ENCODE data around the gene IGFN1. TPM values are rescaled to one million over a fixed set of nuclear protein-coding genes. Genes with fewer than 3 reads are reported as not detected.

The IGFN1 gene
- total RNA-seq, 3 donors from 2014 or later = 0.03 to 0.32 (median 0.10) TPM

GRCh38 chr1:201267481-201268229, 77.0 kb downstream of the IGFN1 start:
- Histone ChIP-seq H3K9me3 (no peaks in the 10 kb centered on the region), H3K4me3 (no peak overlapping the region), H3K36me3 (ENCODE audit: low read depth) (no peaks in the 10 kb centered on the region), H3K4me1 (ENCODE audit: low read depth) (no peaks in the 10 kb centered on the region)
- ATAC-seq (no peak), DNase-seq (no peak)
- TF ChIP-seq CTCF (IDR thresholded peaks at IDR 0.05) = no peak
- intact Hi-C loops (cut with DNase I, micrococcal nuclease) = no loop called here

- ATAC-seq (peak; percentile 72), DNase-seq (no peak)
- Histone ChIP-seq H3K36me3 (ENCODE audit: low read depth) (no peaks in the 10 kb centered on the region), H3K9me3 (no peaks in the 10 kb centered on the region), H3K4me3 (no peak overlapping the region), H3K4me1 (ENCODE audit: low read depth) (no peaks in the 10 kb centered on the region)
- no peak for TF ChIP-seq CTCF (IDR thresholded peaks at IDR 0.05)
- intact Hi-C loops (cut with DNase I, micrococcal nuclease) = no loop called here
These were observed 78.1 kb downstream of the IGFN1 start for GRCh38 chr1:201268604-201269151.

- Histone ChIP-seq H3K4me3 (no peak overlapping the region), H3K36me3 (ENCODE audit: low read depth) (no peaks in the 10 kb centered on the region), H3K4me1 (ENCODE audit: low read depth) (no peaks in the 10 kb centered on the region), H3K9me3 (no peaks in the 10 kb centered on the region)
- no peak for TF ChIP-seq CTCF (IDR thresholded peaks at IDR 0.05)
- ATAC-seq (no peak), DNase-seq (no peak)
- intact Hi-C loops (cut with DNase I, micrococcal nuclease) = no loop called here
These were observed 78.7 kb downstream of the IGFN1 start for GRCh38 chr1:201269281-201269680.

- no peak for TF ChIP-seq CTCF (IDR thresholded peaks at IDR 0.05)
- ATAC-seq (no peak), DNase-seq (no peak)
- Histone ChIP-seq H3K9me3 (no peaks in the 10 kb centered on the region), H3K36me3 (ENCODE audit: low read depth) (no peaks in the 10 kb centered on the region), H3K4me1 (ENCODE audit: low read depth) (no peaks in the 10 kb centered on the region), H3K4me3 (no peak overlapping the region)
- intact Hi-C loops (cut with DNase I, micrococcal nuclease) = no loop called here
These were observed 79.3 kb downstream of the IGFN1 start for GRCh38 chr1:201269900-201270410.

GRCh38 chr1:201270616-201271390, 80.2 kb downstream of the IGFN1 start:
- ATAC-seq = no peak
- Histone ChIP-seq H3K4me1 (ENCODE audit: low read depth) (peaks cover 3% of the 10 kb centered on the region), H3K36me3 (ENCODE audit: low read depth) (no peaks in the 10 kb centered on the region), H3K4me3 (no peak overlapping the region), H3K9me3 (no peaks in the 10 kb centered on the region)
- no peak for DNase-seq
- intact Hi-C loops (cut with DNase I, micrococcal nuclease) = no loop called here
- TF ChIP-seq CTCF (IDR thresholded peaks at IDR 0.05) = no peak

All from mucosa of descending colon (tissue), 3 donors.